H1 (cell line): ENCODE results near the gene ASMT. TPM values are rescaled to one million over a fixed set of nuclear protein-coding genes. Genes with fewer than 3 reads are reported as not detected.

Source experiments
- CTCF ChIA-PET: fragments of 300-600 bp; sonication (Branson Sonifier 250); formaldehyde crosslinking; loops from one replicate; lab custom pipeline; 2021; ENCODE audit not compliant: partially characterized antibody; lab: Charles Lee
- POLR2A ChIA-PET: fragments of 300-600 bp; sonication (Branson Sonifier 250); formaldehyde crosslinking; loops from one replicate; lab custom pipeline; 2021; ENCODE audit warnings: inconsistent platforms; ENCODE audit not compliant: partially characterized antibody; lab: Charles Lee
- DNase-seq, 2 experiments: peaks; one replicate each; pipeline versions ENCODE4 v3.0.0 to v3.0.0-alpha.2; 2010 to 2022; ENCODE audit warnings: low spot score in 2 of 2, low read depth in 1 of 2, mixed read lengths in 1 of 2
- FAIRE-seq: peaks from 2 replicates; lab custom pipeline; 2011; peaks lifted over from hg19 to GRCh38; lab: Jason Lieb, UNC
- H2AFZ ChIP-seq: 2 replicates; pipeline ENCODE4 v1.8.1; 2012; ENCODE audit warnings: low read length, inconsistent platforms
- H2AK5ac ChIP-seq: 2 replicates; pipeline ENCODE4 v1.6.1; 2013; ENCODE audit warnings: low read depth, low read length
- H2BK120ac ChIP-seq: replicated peaks from 2 replicates; pipeline ENCODE3; 2013; ENCODE audit warnings: low read depth, low read length, inconsistent platforms
- H2BK12ac ChIP-seq: 2 replicates; pipeline ENCODE4 v1.6.1; 2013; ENCODE audit warnings: low read depth, low read length
- H2BK15ac ChIP-seq: 2 replicates; pipeline ENCODE4 v1.6.1; 2013; ENCODE audit warnings: low read length
- H2BK20ac ChIP-seq: 2 replicates; pipeline ENCODE4 v1.6.1; 2013; ENCODE audit warnings: low read length
- H2BK5ac ChIP-seq: 2 replicates; pipeline ENCODE4 v1.6.1; 2013; ENCODE audit warnings: low read depth, low read length
- H3K14ac ChIP-seq: 2 replicates; pipeline ENCODE4 v1.6.1; 2013; ENCODE audit warnings: inconsistent platforms; ENCODE audit not compliant: insufficient read length
- H3K18ac ChIP-seq: 2 replicates; pipeline ENCODE4 v1.6.1; 2013; ENCODE audit warnings: low read length; ENCODE audit errors: extremely low read depth
- H3K23ac ChIP-seq: 2 replicates; pipeline ENCODE4 v1.6.1; 2013; ENCODE audit warnings: inconsistent platforms; ENCODE audit not compliant: insufficient read length
- H3K23me2 ChIP-seq: 2 replicates; pipeline ENCODE4 v1.6.1; 2013; ENCODE audit warnings: low read depth, low read length
- H3K27ac ChIP-seq: 2 replicates; pipeline ENCODE4 v1.6.1; 2011; ENCODE audit warnings: low read depth, low read length, inconsistent platforms
- H3K27me3 ChIP-seq, 4 experiments: replicated peaks in 1 of 4; 1 replicate in 1 of 4; 2 replicates in 3 of 4; pipeline versions ENCODE4 v1.6.1 to v1.8.1; 2011 to 2013; ENCODE audit warnings: low read length in 3 of 4, mild to moderate bottlenecking in 3 of 4, inconsistent platforms in 2 of 4, mixed read lengths in 2 of 4, moderate library complexity in 1 of 4; ENCODE audit not compliant: control insufficient read depth in 3 of 4, insufficient read depth in 3 of 4; ENCODE audit errors: extremely low read depth in 1 of 4
- H3K36me3 ChIP-seq, 4 experiments: 2 replicates each; pipeline versions ENCODE4 v1.6.1 to v1.8.1; 2011 to 2013; ENCODE audit warnings: mild to moderate bottlenecking in 4 of 4, low read length in 3 of 4, moderate library complexity in 2 of 4, control low read depth in 1 of 4, inconsistent platforms in 1 of 4; ENCODE audit not compliant: insufficient read depth in 4 of 4, control insufficient read depth in 2 of 4
- H3K4ac ChIP-seq: replicated peaks from 2 replicates; pipeline ENCODE3; 2013; ENCODE audit warnings: low read length, low read depth, mixed read lengths, inconsistent platforms; ENCODE audit not compliant: insufficient read length
- H3K4me1 ChIP-seq, 4 experiments: replicated peaks in 1 of 4; 1 replicate in 1 of 4; 2 replicates in 3 of 4; pipeline versions ENCODE4 v1.6.1 to v1.8.1; 2011 to 2013; ENCODE audit warnings: low read length in 3 of 4, inconsistent platforms in 2 of 4, mixed read lengths in 1 of 4; ENCODE audit not compliant: insufficient read depth in 4 of 4, control insufficient read depth in 3 of 4
- H3K4me2 ChIP-seq, 2 experiments: 2 replicates each; pipeline versions ENCODE4 v1.6.1 to v1.8.1; 2011 to 2013; ENCODE audit warnings: low read depth in 2 of 2, low read length in 2 of 2, control low read depth in 1 of 2, inconsistent platforms in 1 of 2, mild to moderate bottlenecking in 1 of 2; ENCODE audit not compliant: insufficient read depth in 1 of 2
- H3K4me3 ChIP-seq, 4 experiments: fragments of 200-600, 300-600 bp in 1 of 4; sonication (generic), shearing (Covaris generic), sonication (Bioruptor Twin) in 1 of 4; 2 replicates each; pipeline versions ENCODE4 v1.5.1 to v1.8.1; 2011 to 2016; ENCODE audit warnings: low read length in 4 of 4, low read depth in 3 of 4, control low read depth in 2 of 4, inconsistent platforms in 2 of 4, mild to moderate bottlenecking in 2 of 4, mixed read lengths in 1 of 4, moderate library complexity in 1 of 4; ENCODE audit not compliant: insufficient read depth in 2 of 4; ENCODE audit errors: extremely low read depth in 1 of 4
- H3K56ac ChIP-seq: replicated peaks from 2 replicates; pipeline ENCODE3; 2013; ENCODE audit warnings: low read depth, mild to moderate bottlenecking, mixed read lengths, low read length, inconsistent platforms; ENCODE audit not compliant: insufficient read length
- H3K79me1 ChIP-seq: 2 replicates; pipeline ENCODE4 v1.6.1; 2013; ENCODE audit warnings: low read depth, low read length, control low read depth
- H3K79me2 ChIP-seq, 2 experiments: 2 replicates each; pipeline versions ENCODE4 v1.6.1 to v1.8.1; 2012 to 2013; ENCODE audit warnings: low read length in 2 of 2, mild to moderate bottlenecking in 2 of 2, inconsistent platforms in 1 of 2; ENCODE audit not compliant: insufficient read depth in 2 of 2, control insufficient read depth in 1 of 2
- H3K9ac ChIP-seq, 4 experiments: replicated peaks in 1 of 4; 1 replicate in 1 of 4; 2 replicates in 3 of 4; pipeline versions ENCODE4 v1.6.1 to v1.8.1; 2011 to 2013; ENCODE audit warnings: low read depth in 3 of 4, low read length in 3 of 4, control low read depth in 2 of 4, mild to moderate bottlenecking in 2 of 4, moderate library complexity in 2 of 4, inconsistent platforms in 1 of 4; ENCODE audit errors: extremely low read depth in 1 of 4
- H3K9me3 ChIP-seq, 2 experiments: 2 replicates each; pipeline versions ENCODE4 v1.6.1 to v1.8.1; 2012 to 2013; ENCODE audit warnings: mild to moderate bottlenecking in 2 of 2, moderate library complexity in 2 of 2, control low read depth in 1 of 2, inconsistent platforms in 1 of 2, low read depth in 1 of 2, low read length in 1 of 2, mixed read lengths in 1 of 2; ENCODE audit not compliant: insufficient read depth in 2 of 2
- H4K20me1 ChIP-seq, 2 experiments: replicated peaks in 1 of 2; 2 replicates each; pipeline versions ENCODE3 to v1.8.1; 2011 to 2013; ENCODE audit warnings: inconsistent platforms in 2 of 2, low read length in 2 of 2, mild to moderate bottlenecking in 1 of 2; ENCODE audit not compliant: insufficient read depth in 2 of 2, control insufficient read depth in 1 of 2
- H4K5ac ChIP-seq: 2 replicates; pipeline ENCODE4 v1.6.1; 2013; ENCODE audit warnings: low read length, low read depth, mixed read lengths, inconsistent platforms; ENCODE audit not compliant: insufficient read length
- H4K8ac ChIP-seq: 2 replicates; pipeline ENCODE4 v1.8.0; 2013; ENCODE audit warnings: mild to moderate bottlenecking, moderate library complexity, low read length, inconsistent platforms; ENCODE audit not compliant: insufficient read depth; ENCODE audit errors: extremely low read depth
- H4K91ac ChIP-seq: replicated peaks from 2 replicates; pipeline ENCODE3; 2013; ENCODE audit warnings: low read length, mixed read lengths, inconsistent platforms; ENCODE audit not compliant: insufficient read length
- CTBP2 ChIP-seq: IDR thresholded peaks from 2 replicates; pipeline ENCODE4 v1.7.0; 2011; ENCODE audit warnings: borderline replicate concordance, mild to moderate bottlenecking, moderate library complexity, mixed read lengths, low read length; ENCODE audit not compliant: insufficient read depth, insufficient read length
- RAD21 ChIP-seq, 2 experiments: IDR thresholded peaks in 1 of 2; conservative IDR thresholded peaks in 1 of 2; 2 replicates each; pipeline ENCODE4 v1.6.1; 2011; ENCODE audit warnings: low read depth in 2 of 2, low read length in 2 of 2, improper control_type of control experiment in 1 of 2, inconsistent platforms in 1 of 2, mild to moderate bottlenecking in 1 of 2, moderate library complexity in 1 of 2
- WGBS, 2 experiments: shearing (Covaris generic) in 1 of 2; methylation state at CpG; one replicate each; pipeline versions ENCODE4 v1.1.6 to v1.1.7; 2013 to 2015; ENCODE audit warnings: low lambda C conversion rate in 2 of 2, mixed read lengths in 2 of 2, inconsistent platforms in 1 of 2, low coverage in 1 of 2, missing lambda C conversion rate in 1 of 2; ENCODE audit not compliant: insufficient replicate concordance in 2 of 2, insufficient coverage in 1 of 2, insufficient read length in 1 of 2; ENCODE audit errors: extremely low coverage in 1 of 2, missing lambda C conversion rate in 1 of 2; 5-methylcytosine and 5-hydroxymethylcytosine counted together
- long read RNA-seq, 2 experiments: library from RNA in 1 of 2; library from capped mRNA in 1 of 2; stranded (forward); transcript quantifications; one replicate each; pipeline ENCODE4 v2.0.0, GENCODE V29; 2021; ENCODE audit warnings: inconsistent platforms in 1 of 2
- polyA minus RNA-seq, 3 experiments: library from RNA; depleted of rRNA, polyadenylated mRNA; stranded (reverse); fragments of >200 nt; gene quantifications; 1 replicate in 2 of 3; 2 replicates in 1 of 3; pipeline ENCODE4 v1.2.3, GENCODE V29; 2011
- polyA plus RNA-seq, 7 experiments: library from polyadenylated mRNA; depleted of rRNA in 3 of 7; stranded (reverse) in 5 of 7; unstranded in 2 of 7; fragments of >200 nt in 5 of 7; fragments of 200-250 nt in 2 of 7; gene quantifications; 1 replicate in 5 of 7; 2 replicates in 1 of 7; 4 replicates in 1 of 7; pipeline versions ENCODE4 v1.2.1 to v1.2.3, GENCODE V29; 2011 to 2013; ENCODE audit warnings: missing spikeins in 2 of 7, mixed read lengths in 2 of 7
- total RNA-seq: library from RNA; stranded (reverse); fragmentation: NEBNext Ultra II Directional; extraction: Animal tissue kit (Norgen Biotek cat#: 25700); gene quantifications from 2 replicates; pipeline ENCODE4 v1.2.1, GENCODE V29; 2021

ASMT gene, protein sequence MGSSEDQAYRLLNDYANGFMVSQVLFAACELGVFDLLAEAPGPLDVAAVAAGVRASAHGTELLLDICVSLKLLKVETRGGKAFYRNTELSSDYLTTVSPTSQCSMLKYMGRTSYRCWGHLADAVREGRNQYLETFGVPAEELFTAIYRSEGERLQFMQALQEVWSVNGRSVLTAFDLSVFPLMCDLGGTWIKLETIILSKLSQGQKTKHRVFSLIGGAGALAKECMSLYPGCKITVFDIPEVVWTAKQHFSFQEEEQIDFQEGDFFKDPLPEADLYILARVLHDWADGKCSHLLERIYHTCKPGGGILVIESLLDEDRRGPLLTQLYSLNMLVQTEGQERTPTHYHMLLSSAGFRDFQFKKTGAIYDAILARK
- total RNA-seq (1.4 and 1.5 TPM in 2 replicates), polyA plus RNA-seq (2011; rRNA removed) (2.6 and 3.1 TPM in 2 replicates), polyA minus RNA-seq (2011; rRNA and poly(A)+ RNA removed) (2.2 and 5.2 TPM in 2 replicates)
- polyA plus RNA-seq (2011; cell fraction: cytosol; rRNA removed): 2.8 TPM
- 1.7 TPM for polyA plus RNA-seq (2011; cell fraction: nucleus; rRNA removed)
- 2.6 to 3.1 TPM (median 2.7 TPM) in 4 replicates for polyA plus RNA-seq (2012, experiment 1 of 2)
- polyA plus RNA-seq (2012, experiment 2 of 2): 1.7 TPM
- polyA plus RNA-seq (2013, experiment 1 of 2): 0.26 TPM
- 0.37 TPM for polyA plus RNA-seq (2013, experiment 2 of 2)
- 1.1 TPM for polyA minus RNA-seq (2011; cell fraction: cytosol; rRNA and poly(A)+ RNA removed)
- polyA minus RNA-seq (2011; cell fraction: nucleus; rRNA and poly(A)+ RNA removed): not detected
- long read RNA-seq, experiment 1: 0 reads
- long read RNA-seq, experiment 2, partial matches to known transcripts: 0 of 3 reads
- long read RNA-seq, experiment 2, other reads (novel, unspliced or antisense): 0 of 3 reads

- no peak within 1 kb of the TSS; the same call in 1 of the 2 replicates for H3K18ac ChIP-seq
- H4K8ac ChIP-seq: no peak within 1 kb of the TSS; the same call in 1 of the 2 replicates
- no peaks in the 10 kb centered on the region for H3K79me2 ChIP-seq
- H3K27me3 ChIP-seq: no peaks in the 10 kb centered on the region
- H3K4me3 ChIP-seq: no peak within 1 kb of the TSS
- FAIRE-seq (no peak), DNase-seq (no peak)
- H3K23me2 ChIP-seq: no peaks in the 10 kb centered on the region
- ChIA-PET POLR2A (no interaction called here), CTCF (no interaction called here)
- H3K23ac ChIP-seq: no peak within 1 kb of the TSS
- H3K4me1 ChIP-seq: peaks cover 0 to 6% (median 4%) of the 10 kb centered on the region in 4 experiments; a peak in 4 of 7 replicates
- no peaks in the 10 kb centered on the region for H3K9me3 ChIP-seq
- H2AK5ac ChIP-seq: no peak within 1 kb of the TSS
- no peaks in the 10 kb centered on the region for H4K20me1 ChIP-seq
- TF ChIP-seq RAD21 (IDR thresholded peaks at IDR 0.05 in 1 of 2, conservative IDR thresholded peaks at IDR 0.05 in 1 of 2; ENCODE audit: low read depth in 2 of 2, low read length in 2 of 2) (0 out of 4 replicates have a peak, but pooled peaks have one; percentile 3 to 15), CTBP2 (no peak)
- no peak within 1 kb of the TSS for H3K56ac ChIP-seq
- H4K5ac ChIP-seq: peak within 1 kb of the TSS; percentile 76
- no peaks in the 10 kb centered on the region for H3K36me3 ChIP-seq
- H2BK120ac ChIP-seq: peak within 1 kb of the TSS; percentile 1
- H3K4ac ChIP-seq: no peak within 1 kb of the TSS
- no peaks in the 10 kb centered on the region for H3K79me1 ChIP-seq
- H3K9ac ChIP-seq: no peak within 1 kb of the TSS
- WGBS, 2 experiments: 73% methylated on average over 17 of the region's 17 CpGs; no CpG with 5 or more reads in 1 of the 2 experiments
- H3K4me2 ChIP-seq: no peak within 1 kb of the TSS; a peak in 1 of 4 replicates
- H2BK12ac ChIP-seq: peak within 1 kb of the TSS; percentile 18; the same call in 1 of the 2 replicates
- H2AFZ ChIP-seq: peak within 1 kb of the TSS; percentile 98
- H3K27ac ChIP-seq: no peak within 1 kb of the TSS
- H3K14ac ChIP-seq: no peak within 1 kb of the TSS
- no peak within 1 kb of the TSS for H2BK5ac ChIP-seq
- H2BK15ac ChIP-seq: no peak within 1 kb of the TSS
- peak within 1 kb of the TSS; percentile 79 for H4K91ac ChIP-seq
- H2BK20ac ChIP-seq: no peak within 1 kb of the TSS
Observed at GRCh38 chrX:1614927-1615326, at the start of gene ASMT. TSS of gene ASMT (plus strand) at chrX:1615059. CDS start at chrX:1615200, 141 bp downstream.
